GM10248 (cell line): ENCODE results near the gene POLR2E.

Experiments
- CTCF ChIA-PET: fragments of 300-600 bp; sonication (Branson Sonifier 250); formaldehyde crosslinking; extraction: SDS; loops from one replicate; lab custom pipeline; 2021; ENCODE audit warnings: antibody characterized with exemption; lab: Yijun Ruan, JAX
- POLR2A ChIA-PET: fragments of 350-650 bp; sonication (Branson Sonifier 250); formaldehyde crosslinking; extraction: SDS; loops from one replicate; lab custom pipeline; 2020; ENCODE audit warnings: antibody characterized with exemption; lab: Yijun Ruan, JAX
- DNase-seq: peaks from one replicate; pipeline ENCODE4 v3.0.0; 2012; ENCODE audit errors: extremely low spot score
- TF ChIP-seq, protein P1 (sequence below): IDR thresholded peaks from 2 replicates; pipeline ENCODE4 v1.5.1; 2012; ENCODE audit warnings: mild to moderate bottlenecking, low read depth; ENCODE audit errors: extremely low read depth, missing control alignments, control extremely low read depth

POLR2E gene

DNA sequence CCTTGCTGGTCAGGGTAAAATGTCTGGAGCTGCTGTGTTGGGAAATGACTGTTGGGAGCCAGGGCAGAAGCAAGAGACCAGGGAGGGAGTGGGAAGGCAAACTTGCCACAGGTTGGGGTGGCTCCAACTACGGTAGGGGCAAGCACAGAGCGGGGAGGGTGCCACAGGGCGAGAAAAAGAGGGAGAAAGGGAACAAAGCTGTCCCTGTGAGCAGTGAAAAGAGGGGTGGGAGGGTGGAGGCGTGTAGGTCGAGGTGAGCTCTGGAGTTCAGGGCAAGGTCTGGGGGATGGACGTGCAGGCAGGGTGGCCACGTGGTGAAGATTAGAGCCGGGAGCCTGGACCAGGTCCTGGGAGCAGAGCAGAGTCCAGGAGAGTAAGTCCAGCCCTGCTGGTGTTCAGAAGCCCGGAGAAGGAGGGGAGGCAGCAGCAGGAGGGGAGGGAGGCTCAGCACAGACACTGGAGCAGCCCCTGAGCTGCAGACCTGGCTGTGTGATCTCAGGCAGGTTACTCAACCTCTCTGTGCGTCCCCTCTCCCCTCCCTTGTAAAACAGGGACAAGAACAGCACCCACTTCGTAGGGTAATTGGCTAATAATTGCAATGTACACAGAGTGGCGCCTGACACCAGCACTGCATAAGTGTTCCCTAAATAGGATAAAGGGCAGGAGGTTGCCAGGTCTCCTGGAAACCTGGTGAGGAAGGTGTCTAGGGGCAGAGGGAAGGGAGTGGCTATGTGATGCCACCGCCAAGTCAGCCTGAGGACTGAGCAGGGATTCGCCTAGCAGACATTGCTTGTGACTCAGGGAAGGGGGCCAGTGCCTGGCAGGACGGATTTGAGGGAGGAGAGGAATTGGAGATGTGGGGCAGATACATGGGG is 3.2 kb upstream of the POLR2E start:
- TF ChIP-seq, protein P1, sequence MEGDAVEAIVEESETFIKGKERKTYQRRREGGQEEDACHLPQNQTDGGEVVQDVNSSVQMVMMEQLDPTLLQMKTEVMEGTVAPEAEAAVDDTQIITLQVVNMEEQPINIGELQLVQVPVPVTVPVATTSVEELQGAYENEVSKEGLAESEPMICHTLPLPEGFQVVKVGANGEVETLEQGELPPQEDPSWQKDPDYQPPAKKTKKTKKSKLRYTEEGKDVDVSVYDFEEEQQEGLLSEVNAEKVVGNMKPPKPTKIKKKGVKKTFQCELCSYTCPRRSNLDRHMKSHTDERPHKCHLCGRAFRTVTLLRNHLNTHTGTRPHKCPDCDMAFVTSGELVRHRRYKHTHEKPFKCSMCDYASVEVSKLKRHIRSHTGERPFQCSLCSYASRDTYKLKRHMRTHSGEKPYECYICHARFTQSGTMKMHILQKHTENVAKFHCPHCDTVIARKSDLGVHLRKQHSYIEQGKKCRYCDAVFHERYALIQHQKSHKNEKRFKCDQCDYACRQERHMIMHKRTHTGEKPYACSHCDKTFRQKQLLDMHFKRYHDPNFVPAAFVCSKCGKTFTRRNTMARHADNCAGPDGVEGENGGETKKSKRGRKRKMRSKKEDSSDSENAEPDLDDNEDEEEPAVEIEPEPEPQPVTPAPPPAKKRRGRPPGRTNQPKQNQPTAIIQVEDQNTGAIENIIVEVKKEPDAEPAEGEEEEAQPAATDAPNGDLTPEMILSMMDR = no peak
- no peak for DNase-seq
- ChIA-PET CTCF (interaction anchor here (1.2 to 2.8 kb wide), 2 partner anchors 41 to 146 kb away, joined by 3 to 9 read pairs; no protein-coding TSS in a partner anchor), POLR2A (no interaction called here)

DNA sequence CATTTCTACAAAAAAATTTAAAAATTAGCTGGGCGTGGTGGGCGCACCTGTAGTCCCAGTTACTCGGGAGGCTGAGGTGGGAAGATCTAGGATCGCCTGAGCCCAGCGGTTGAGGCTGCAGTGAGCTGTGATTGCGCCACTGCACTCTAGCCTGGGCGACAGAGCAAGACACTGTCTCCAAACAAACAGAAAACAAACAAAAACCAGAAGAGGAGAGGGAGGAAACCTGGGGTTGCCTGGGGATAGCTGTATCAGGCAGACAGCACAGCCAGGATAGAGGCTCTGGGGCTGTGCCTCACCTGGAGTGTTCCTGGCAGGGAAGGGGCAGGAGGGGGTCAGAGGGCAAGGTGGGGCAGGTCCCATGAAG is 2.6 kb upstream of the POLR2E start:
- POLR2A ChIA-PET = no interaction called here
- CTCF ChIA-PET = interaction anchor here (1.2 to 2.8 kb wide), 2 partner anchors 40 to 146 kb away, joined by 3 to 9 read pairs; no protein-coding TSS in a partner anchor
- TF ChIP-seq, protein P1 = no peak
- DNase-seq = no peak

DNA sequence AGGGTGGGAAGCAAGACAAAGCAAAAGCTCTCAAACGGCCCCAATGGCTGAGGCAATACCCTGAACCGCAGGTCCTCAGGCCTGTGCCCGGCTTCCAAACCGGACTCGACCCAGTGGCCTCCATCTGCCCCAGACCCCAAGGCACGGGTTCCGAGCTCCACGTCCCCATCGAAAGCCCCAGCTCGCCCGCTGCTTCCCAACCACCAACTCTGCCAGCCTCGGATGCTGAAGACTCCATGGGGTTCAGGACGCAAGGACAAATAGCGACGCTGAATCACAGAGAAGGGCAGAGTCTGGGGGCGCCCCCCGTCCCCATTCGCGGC is 559 bp downstream of the POLR2E start:
- TF ChIP-seq, protein P1 = no peak
- DNase-seq = no peak
- CTCF ChIA-PET = interaction anchor here (1.0 to 2.1 kb wide), 3 partner anchors 10 to 150 kb away, joined by 3 to 10 read pairs (median 4); partner anchors contain the start of gene GPX4
- POLR2A ChIA-PET = interaction anchor here (1.4 kb wide), 1 partner anchor 19 kb away, joined by 5 read pairs; no protein-coding TSS in a partner anchor

DNA sequence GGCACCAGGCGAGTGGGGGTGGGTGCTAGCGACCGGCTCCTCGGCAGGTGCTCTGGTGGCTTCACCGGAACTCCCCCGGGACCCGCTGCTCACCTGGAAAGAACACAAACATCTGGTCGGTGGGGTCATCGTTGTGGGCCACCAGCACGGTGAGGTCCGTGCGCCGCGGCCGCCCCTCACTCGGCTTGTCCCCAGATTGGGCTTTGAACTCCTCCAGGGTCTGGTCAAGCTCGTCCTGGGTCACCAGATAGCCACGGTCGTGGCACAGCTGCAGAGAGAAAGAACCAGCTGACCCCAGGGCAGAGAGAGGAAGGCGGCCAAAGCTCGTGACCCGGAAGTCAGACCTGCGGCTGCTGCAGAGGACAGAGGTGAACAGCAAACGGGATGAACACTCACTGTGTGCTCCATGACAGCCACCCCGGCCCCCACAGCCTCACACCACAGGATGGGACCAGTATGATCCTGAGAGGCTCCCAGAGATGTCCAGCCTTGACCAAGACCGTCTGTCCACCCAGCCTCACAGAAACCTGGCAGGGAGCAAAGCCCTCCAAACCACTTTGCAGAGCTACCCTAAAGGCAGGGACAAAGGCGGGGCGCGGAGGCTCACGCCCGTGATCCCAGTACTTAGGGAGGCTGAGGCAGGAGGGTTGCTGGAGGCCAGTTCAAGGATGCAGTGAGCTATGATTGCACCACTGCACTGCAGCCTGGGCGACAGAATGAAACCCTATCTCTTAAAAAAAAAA is 1.2 kb downstream of the POLR2E start:
- CTCF ChIA-PET = interaction anchor here (0.7 to 2.1 kb wide), 4 partner anchors 9 to 150 kb away, joined by 3 to 10 read pairs (median 4); partner anchors contain the start of gene GPX4
- POLR2A ChIA-PET = interaction anchor here (1.4 kb wide), 1 partner anchor 19 kb away, joined by 5 read pairs; no protein-coding TSS in a partner anchor
- TF ChIP-seq, protein P1 = no peak
- no peak for DNase-seq

DNA sequence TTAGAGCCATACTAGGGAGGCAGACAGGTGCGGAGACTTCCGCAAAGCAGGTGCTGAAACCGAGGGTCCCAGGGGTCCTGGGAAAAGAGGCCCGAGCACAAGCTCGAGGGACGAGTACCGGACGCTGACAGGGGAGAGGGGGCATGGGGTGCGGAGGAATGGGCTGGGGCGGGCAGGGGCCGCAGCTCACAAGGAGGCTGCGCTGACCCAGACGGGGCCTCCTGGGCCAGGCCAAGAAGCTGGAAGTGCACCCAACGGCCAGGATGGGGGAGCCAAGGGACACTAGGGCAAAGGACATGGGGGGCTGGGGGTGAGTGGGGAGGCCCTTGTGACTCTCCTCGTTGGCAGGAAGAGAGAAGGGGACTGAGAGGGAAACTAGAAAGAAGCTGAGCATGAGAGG is 1.8 kb downstream of the POLR2E start:
- ChIA-PET POLR2A (no interaction called here), CTCF (interaction anchor here (0.7 to 2.1 kb wide), 2 partner anchors 9 to 101 kb away, joined by 3 to 10 read pairs; no protein-coding TSS in a partner anchor)
- no peak for DNase-seq
- TF ChIP-seq, protein P1 = no peak

DNA sequence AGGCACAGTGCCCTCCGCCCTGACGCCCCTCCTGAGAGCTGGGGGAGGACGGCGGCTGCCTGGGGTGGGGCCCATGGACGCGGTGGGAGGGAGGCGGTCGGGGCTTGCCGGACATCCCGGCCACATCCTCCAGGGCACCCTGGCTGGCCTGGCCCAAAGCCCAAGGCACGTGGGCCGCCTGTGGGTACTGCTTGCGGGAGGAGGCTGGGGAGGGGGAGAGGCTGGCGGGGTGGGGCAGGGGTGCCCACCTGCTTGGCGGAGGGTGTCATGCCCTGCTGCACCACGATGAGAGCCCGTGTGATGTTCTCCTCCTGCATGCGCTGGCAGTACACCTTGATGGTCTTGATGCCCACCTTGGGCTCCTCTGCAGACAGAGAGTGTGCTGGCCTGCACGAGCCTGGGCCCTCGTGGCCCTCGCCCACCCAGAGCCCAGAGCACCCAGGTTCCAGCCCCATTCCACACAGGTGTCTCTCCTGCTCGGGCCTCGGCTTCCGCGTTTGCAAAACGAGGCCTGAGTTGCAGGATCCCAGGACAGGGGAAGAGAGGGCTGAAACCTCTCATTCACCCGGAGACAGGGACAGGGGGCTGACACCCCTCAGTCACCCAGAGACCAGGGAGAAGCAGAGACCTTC is 3.5 kb downstream of the POLR2E start:
- TF ChIP-seq, protein P1 = no peak
- POLR2A ChIA-PET = no interaction called here
- CTCF ChIA-PET = interaction anchor here (2.0 kb wide), 1 partner anchor 27 kb away, joined by 5 read pairs; no protein-coding TSS in a partner anchor
- DNase-seq = no peak
